Nephron progenitor cell (in vitro differentiated cells): Measurements from ENCODE around the gene SNX8.

ENCODE experiments used
- DNase-seq: peaks from one replicate; pipeline ENCODE4 v3.0.0; 2021
- H3K27ac Mint-ChIP-seq: 2 replicates; pipeline ENCODE4 v1.8.0; 2021; ENCODE audit warnings: mild to moderate bottlenecking, moderate library complexity, mixed read lengths
- H3K27me3 Mint-ChIP-seq: 2 replicates; pipeline ENCODE4 v1.8.0; 2021; ENCODE audit warnings: mild to moderate bottlenecking, low read depth, mixed read lengths; ENCODE audit not compliant: poor library complexity
- H3K36me3 Mint-ChIP-seq: 2 replicates; pipeline ENCODE4 v1.8.0; 2021; ENCODE audit warnings: low read depth, mixed read lengths
- H3K4me1 Mint-ChIP-seq: 2 replicates; pipeline ENCODE4 v1.8.0; 2021; ENCODE audit warnings: mixed read lengths
- H3K4me3 Mint-ChIP-seq: 2 replicates; pipeline ENCODE4 v1.8.0; 2021; ENCODE audit warnings: mild to moderate bottlenecking, moderate library complexity, mixed read lengths
- H3K9me3 Mint-ChIP-seq: 2 replicates; pipeline ENCODE4 v1.8.0; 2021; ENCODE audit warnings: mild to moderate bottlenecking, moderate library complexity, mixed read lengths
- CTCF ChIP-seq: fragments of 200-600 bp; sonication (generic); IDR thresholded peaks from 2 replicates; pipeline ENCODE4 v1.5.0; 2021; ENCODE audit warnings: antibody characterized with exemption

The SNX8 gene, protein sequence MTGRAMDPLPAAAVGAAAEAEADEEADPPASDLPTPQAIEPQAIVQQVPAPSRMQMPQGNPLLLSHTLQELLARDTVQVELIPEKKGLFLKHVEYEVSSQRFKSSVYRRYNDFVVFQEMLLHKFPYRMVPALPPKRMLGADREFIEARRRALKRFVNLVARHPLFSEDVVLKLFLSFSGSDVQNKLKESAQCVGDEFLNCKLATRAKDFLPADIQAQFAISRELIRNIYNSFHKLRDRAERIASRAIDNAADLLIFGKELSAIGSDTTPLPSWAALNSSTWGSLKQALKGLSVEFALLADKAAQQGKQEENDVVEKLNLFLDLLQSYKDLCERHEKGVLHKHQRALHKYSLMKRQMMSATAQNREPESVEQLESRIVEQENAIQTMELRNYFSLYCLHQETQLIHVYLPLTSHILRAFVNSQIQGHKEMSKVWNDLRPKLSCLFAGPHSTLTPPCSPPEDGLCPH

GRCh38 chr7:2314209-2314955 is at the start of gene SNX8:
TSS of gene SNX8 (minus strand) at chr7:2314441. CDS start at chr7:2314421, 20 bp downstream.
- Mint-ChIP-seq H3K27me3 (peaks cover 2% of the 10 kb centered on the region), H3K4me3 (peak within 1 kb of the TSS; percentile 96), H3K27ac (peak within 1 kb of the TSS; percentile 75), H3K4me1 (peaks cover 25% of the 10 kb centered on the region), H3K9me3 (no peaks in the 10 kb centered on the region), H3K36me3 (peaks cover 12% of the 10 kb centered on the region)
- TF ChIP-seq CTCF = no peak
- DNase-seq = peak; percentile 99

DNA sequence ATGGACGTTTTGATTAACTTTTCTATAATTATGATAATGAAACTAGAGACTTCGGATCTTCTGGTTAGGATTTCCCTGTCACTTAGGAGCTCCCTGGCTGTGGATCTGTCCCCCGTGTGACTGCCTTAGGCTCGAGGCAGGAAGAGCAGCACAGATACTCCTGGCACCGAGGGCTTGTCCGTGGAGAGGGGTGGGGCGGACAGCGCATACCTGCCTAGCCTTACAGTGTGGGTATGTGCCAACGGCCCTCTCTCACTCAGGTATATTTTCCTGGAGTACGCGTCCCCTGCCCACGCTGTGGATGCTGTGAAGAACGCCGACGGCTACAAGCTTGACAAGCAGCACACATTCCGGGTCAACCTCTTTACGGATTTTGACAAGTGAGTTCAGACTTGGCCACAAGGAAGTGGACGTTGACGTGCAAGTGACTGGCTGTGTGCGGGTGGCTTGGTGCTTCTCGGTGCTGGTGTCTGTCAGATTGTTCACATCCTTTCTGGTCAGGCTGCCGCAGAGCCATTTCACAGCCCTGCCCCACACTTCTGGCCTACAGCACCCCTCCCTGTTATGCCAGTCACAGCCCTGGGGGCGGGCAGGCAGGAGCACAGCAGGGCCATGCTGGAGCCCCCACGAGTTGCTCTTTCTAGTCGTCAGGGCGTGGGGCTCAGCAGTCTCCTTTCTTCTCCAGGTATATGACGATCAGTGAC is 48.3 kb upstream of the SNX8 start:
- Mint-ChIP-seq H3K4me3 (no peak overlapping the region), H3K27me3 (peaks cover 9% of the 10 kb centered on the region), H3K9me3 (no peaks in the 10 kb centered on the region), H3K36me3 (peaks cover 71% of the 10 kb centered on the region), H3K27ac (no peak overlapping the region), H3K4me1 (peaks cover 33% of the 10 kb centered on the region)
- DNase-seq = no peak
- TF ChIP-seq CTCF = no peak

DNA sequence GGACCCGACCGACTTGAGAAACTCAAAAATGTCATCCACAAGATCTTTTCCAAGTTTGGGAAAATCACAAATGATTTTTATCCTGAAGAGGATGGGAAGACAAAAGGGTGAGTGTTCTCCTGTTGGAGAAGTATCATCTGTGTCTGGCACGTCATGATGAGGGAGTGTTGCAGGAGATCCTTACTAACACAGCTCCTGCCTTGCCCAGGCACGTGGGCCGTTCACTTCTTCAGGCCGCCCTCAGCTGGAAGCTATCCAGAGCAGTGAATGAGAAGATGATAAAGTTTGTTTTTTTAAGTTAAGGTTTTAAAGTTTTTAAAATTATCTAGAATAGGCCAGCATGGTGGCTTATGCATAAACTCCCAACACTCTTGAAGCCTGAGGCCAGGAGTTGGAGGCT is 46.6 kb upstream of the SNX8 start:
- H3K9me3 Mint-ChIP-seq = no peaks in the 10 kb centered on the region
- H3K4me3 Mint-ChIP-seq = no peak overlapping the region
- peaks cover 57% of the 10 kb centered on the region for H3K36me3 Mint-ChIP-seq
- peak overlapping the region; percentile 84 for H3K27ac Mint-ChIP-seq
- H3K27me3 Mint-ChIP-seq = peaks cover 9% of the 10 kb centered on the region
- no peak for TF ChIP-seq CTCF
- H3K4me1 Mint-ChIP-seq = peaks cover 47% of the 10 kb centered on the region
- DNase-seq = no peak

GRCh38 chr7:2359610-2360009 is 45.4 kb upstream of the SNX8 start:
- Mint-ChIP-seq H3K9me3 (no peaks in the 10 kb centered on the region), H3K27me3 (peaks cover 6% of the 10 kb centered on the region), H3K4me1 (peaks cover 50% of the 10 kb centered on the region), H3K36me3 (peaks cover 47% of the 10 kb centered on the region), H3K27ac (peak overlapping the region; percentile 84), H3K4me3 (peak overlapping the region; percentile 18)
- no peak for DNase-seq
- TF ChIP-seq CTCF = no peak

- Mint-ChIP-seq H3K36me3 (peaks cover 42% of the 10 kb centered on the region), H3K27ac (peak overlapping the region; percentile 84), H3K27me3 (peaks cover 6% of the 10 kb centered on the region), H3K9me3 (no peaks in the 10 kb centered on the region), H3K4me1 (peaks cover 50% of the 10 kb centered on the region), H3K4me3 (peak overlapping the region; percentile 60)
- no peak for DNase-seq
- no peak for TF ChIP-seq CTCF
Observed at GRCh38 chr7:2358968-2359527, 44.8 kb upstream of the SNX8 start.
